ENCODE measurements around the gene EXOSC3.

GRCh38 chr9:37790096-37790495 is 5.2 kb upstream of the EXOSC3 start:
- TF ChIP-seq CTCF (optimal IDR thresholded peaks at IDR 0.05 in 1 of 3, IDR thresholded peaks at IDR 0.05 in 1 of 3, conservative IDR thresholded peaks at IDR 0.05 in 1 of 3; ENCODE audit: extremely low read depth in 1 of 3, insufficient read depth in 2 of 3, low read length in 3 of 3) (no peak), EZH2 (IDR thresholded peaks at IDR 0.05; ENCODE audit: low read length) (no peak)

Measured in keratinocyte (primary cell).